Keratinocyte (primary cell): Measurements from ENCODE around the gene SOWAHA. TPM values are rescaled to one million over a fixed set of nuclear protein-coding genes. Genes with fewer than 3 reads are reported as not detected.

ENCODE experiments used
- DNase-seq: peaks from one replicate; pipeline ENCODE4 v3.0.0-alpha.2; 2011; ENCODE audit warnings: low read depth, missing footprints, low spot score
- FAIRE-seq: peaks from 2 replicates; lab custom pipeline; 2011; peaks lifted over from hg19 to GRCh38; lab: Jason Lieb, UNC
- H2AFZ ChIP-seq: 2 replicates; pipeline ENCODE4 v1.6.0; 2012; ENCODE audit warnings: low read length, control low read depth, inconsistent platforms; ENCODE audit not compliant: control insufficient read depth
- H3K27ac ChIP-seq: 2 replicates; pipeline ENCODE4 v1.5.1; 2011; ENCODE audit warnings: low read length; ENCODE audit not compliant: control insufficient read depth, insufficient read depth
- H3K27me3 ChIP-seq: 3 replicates; pipeline ENCODE4 v1.6.0; 2011; ENCODE audit warnings: low read length; ENCODE audit not compliant: control insufficient read depth, insufficient read depth; ENCODE audit errors: extremely low read depth
- H3K36me3 ChIP-seq, 2 experiments: 2 replicates in 1 of 2; 3 replicates in 1 of 2; pipeline ENCODE4 v1.5.1; 2011; ENCODE audit warnings: low read length in 2 of 2, mild to moderate bottlenecking in 1 of 2; ENCODE audit not compliant: control insufficient read depth in 2 of 2, insufficient read depth in 2 of 2; ENCODE audit errors: extremely low read depth in 1 of 2
- H3K4me1 ChIP-seq: 3 replicates; pipeline ENCODE4 v1.5.1; 2011; ENCODE audit warnings: low read length; ENCODE audit not compliant: control insufficient read depth, insufficient read depth; ENCODE audit errors: extremely low read depth
- H3K4me2 ChIP-seq: 3 replicates; pipeline ENCODE4 v1.6.0; 2011; ENCODE audit warnings: low read depth, low read length; ENCODE audit not compliant: control insufficient read depth, insufficient read depth; ENCODE audit errors: extremely low read depth
- H3K4me3 ChIP-seq, 3 experiments: fragments of 200-600 bp in 1 of 3; sonication (generic) in 1 of 3; 2 replicates in 2 of 3; 3 replicates in 1 of 3; pipeline ENCODE4 v1.5.1; 2011 to 2016; ENCODE audit warnings: low read length in 3 of 3, mild to moderate bottlenecking in 3 of 3, control low read depth in 2 of 3, inconsistent platforms in 1 of 3, low read depth in 1 of 3, mixed read lengths in 1 of 3, mixed run types in 1 of 3, moderate library complexity in 1 of 3; ENCODE audit not compliant: control insufficient read depth in 2 of 3, insufficient read depth in 2 of 3; ENCODE audit errors: extremely low read depth in 1 of 3
- H3K79me2 ChIP-seq: 2 replicates; pipeline ENCODE4 v1.6.0; 2012; ENCODE audit warnings: low read length; ENCODE audit not compliant: control insufficient read depth, insufficient read depth
- H3K9ac ChIP-seq: 3 replicates; pipeline ENCODE4 v1.6.0; 2011; ENCODE audit warnings: low read length; ENCODE audit not compliant: control insufficient read depth, insufficient read depth; ENCODE audit errors: extremely low read depth
- H3K9me1 ChIP-seq: 3 replicates; pipeline ENCODE4 v1.6.0; 2011; ENCODE audit warnings: low read length; ENCODE audit not compliant: control insufficient read depth, insufficient read depth; ENCODE audit errors: extremely low read depth
- H3K9me3 ChIP-seq: 2 replicates; pipeline ENCODE4 v1.5.1; 2012; ENCODE audit warnings: low read depth, low read length; ENCODE audit not compliant: control insufficient read depth
- H4K20me1 ChIP-seq: 3 replicates; pipeline ENCODE4 v1.6.0; 2011; ENCODE audit warnings: low read length; ENCODE audit not compliant: control insufficient read depth, insufficient read depth; ENCODE audit errors: extremely low read depth
- EZH2 ChIP-seq: IDR thresholded peaks from one replicate; pipeline ENCODE4 v1.6.1; 2012; ENCODE audit warnings: inconsistent platforms, mild to moderate bottlenecking, low read length, moderate library complexity
- dilution Hi-C: fragments of 300-500 bp; cut with MboI; formaldehyde crosslinking; loops from one replicate; pipeline ENCODE4 v1.7.0; 2020; ENCODE audit warnings: low sequenced_read_pairs; ENCODE audit not compliant: extremely low pct_ligation_motif_present
- polyA plus RNA-seq, 5 experiments: library from polyadenylated mRNA; depleted of rRNA in 3 of 5; stranded (reverse) in 3 of 5; stranded (forward) in 1 of 5; unstranded in 1 of 5; fragments of >200 nt; gene quantifications; 1 replicate in 1 of 5; 2 replicates in 3 of 5; 3 replicates in 1 of 5; pipeline versions ENCODE4 v1.2.1 to v1.2.3, GENCODE V29; 2011 to 2012; ENCODE audit warnings: missing spikeins in 2 of 5, low read depth in 1 of 5, low replicate concordance in 1 of 5
- TF ChIP-seq, protein P1 (sequence below), 3 experiments: IDR thresholded peaks in 1 of 3; conservative IDR thresholded peaks in 1 of 3; optimal IDR thresholded peaks in 1 of 3; 2 replicates in 2 of 3; 3 replicates in 1 of 3; pipeline versions ENCODE3 to v1.5.1; 2011; ENCODE audit warnings: low read length in 3 of 3, mild to moderate bottlenecking in 3 of 3, moderate library complexity in 2 of 3, control low read depth in 1 of 3, inconsistent platforms in 1 of 3; ENCODE audit not compliant: insufficient read depth in 2 of 3; ENCODE audit errors: extremely low read depth in 1 of 3

SOWAHA gene
- polyA plus RNA-seq, 1 donor (not counting 4 experiments of a cell fraction or from before 2014, with no cell fraction given) = not detected

DNA sequence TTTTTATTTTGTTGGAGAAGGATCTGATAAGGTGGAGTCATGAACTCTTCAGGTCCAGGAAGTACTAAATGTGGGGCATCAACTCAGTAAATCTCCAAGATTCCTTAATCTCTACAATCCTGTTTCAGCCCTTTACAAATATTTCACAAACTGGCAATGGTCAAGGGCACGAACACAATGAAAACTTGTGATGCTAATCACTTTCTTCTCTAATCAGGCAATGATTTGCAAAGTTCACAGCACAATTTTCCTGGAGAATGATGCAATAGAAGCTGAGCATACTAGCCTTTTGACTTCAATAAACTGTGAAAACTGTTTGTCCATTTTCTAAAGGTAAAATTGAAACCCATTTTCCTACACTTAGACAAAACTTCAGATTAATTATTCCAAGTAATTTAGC lies 36.2 kb downstream of the SOWAHA start:
- no peaks in the 10 kb centered on the region for H3K4me1 ChIP-seq
- H4K20me1 ChIP-seq = no peaks in the 10 kb centered on the region
- no peaks in the 10 kb centered on the region for H3K9me3 ChIP-seq
- H2AFZ ChIP-seq = no peak overlapping the region
- H3K4me2 ChIP-seq = no peak overlapping the region
- no peaks in the 10 kb centered on the region for H3K27me3 ChIP-seq
- no peaks in the 10 kb centered on the region for H3K79me2 ChIP-seq
- dilution Hi-C loops = no loop called here
- no peak overlapping the region for H3K27ac ChIP-seq
- H3K9me1 ChIP-seq = no peaks in the 10 kb centered on the region
- TF ChIP-seq, protein P1, sequence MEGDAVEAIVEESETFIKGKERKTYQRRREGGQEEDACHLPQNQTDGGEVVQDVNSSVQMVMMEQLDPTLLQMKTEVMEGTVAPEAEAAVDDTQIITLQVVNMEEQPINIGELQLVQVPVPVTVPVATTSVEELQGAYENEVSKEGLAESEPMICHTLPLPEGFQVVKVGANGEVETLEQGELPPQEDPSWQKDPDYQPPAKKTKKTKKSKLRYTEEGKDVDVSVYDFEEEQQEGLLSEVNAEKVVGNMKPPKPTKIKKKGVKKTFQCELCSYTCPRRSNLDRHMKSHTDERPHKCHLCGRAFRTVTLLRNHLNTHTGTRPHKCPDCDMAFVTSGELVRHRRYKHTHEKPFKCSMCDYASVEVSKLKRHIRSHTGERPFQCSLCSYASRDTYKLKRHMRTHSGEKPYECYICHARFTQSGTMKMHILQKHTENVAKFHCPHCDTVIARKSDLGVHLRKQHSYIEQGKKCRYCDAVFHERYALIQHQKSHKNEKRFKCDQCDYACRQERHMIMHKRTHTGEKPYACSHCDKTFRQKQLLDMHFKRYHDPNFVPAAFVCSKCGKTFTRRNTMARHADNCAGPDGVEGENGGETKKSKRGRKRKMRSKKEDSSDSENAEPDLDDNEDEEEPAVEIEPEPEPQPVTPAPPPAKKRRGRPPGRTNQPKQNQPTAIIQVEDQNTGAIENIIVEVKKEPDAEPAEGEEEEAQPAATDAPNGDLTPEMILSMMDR (optimal IDR thresholded peaks at IDR 0.05 in 1 of 3, IDR thresholded peaks at IDR 0.05 in 1 of 3, conservative IDR thresholded peaks at IDR 0.05 in 1 of 3; ENCODE audit: extremely low read depth in 1 of 3, insufficient read depth in 2 of 3, low read length in 3 of 3) = no peak
- TF ChIP-seq EZH2 = no peak
- no peak for DNase-seq
- H3K36me3 ChIP-seq = no peaks in the 10 kb centered on the region
- H3K9ac ChIP-seq = no peak overlapping the region
- H3K4me3 ChIP-seq = no peak overlapping the region
- FAIRE-seq = no peak

DNA sequence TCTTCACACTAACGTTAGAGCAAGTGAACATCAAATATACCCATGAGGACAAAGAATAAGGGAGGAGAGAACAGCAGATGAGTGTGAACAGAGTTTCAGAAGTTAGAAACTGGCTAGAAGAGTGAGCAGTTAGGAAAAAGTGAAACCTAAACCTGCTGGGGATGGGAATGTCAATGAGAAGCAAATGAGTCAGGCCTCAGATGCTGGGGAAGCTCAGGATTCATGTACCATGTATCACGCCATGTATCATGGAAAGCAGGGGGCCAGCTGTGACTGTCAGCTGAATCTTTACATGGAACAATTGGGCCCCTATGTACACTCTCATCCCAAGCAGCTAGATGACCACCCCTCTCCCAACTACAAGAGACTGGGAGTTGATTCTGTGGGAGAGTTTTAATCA lies 37.0 kb downstream of the SOWAHA start:
- H3K79me2 ChIP-seq = no peaks in the 10 kb centered on the region
- no peaks in the 10 kb centered on the region for H4K20me1 ChIP-seq
- H3K36me3 ChIP-seq = no peaks in the 10 kb centered on the region
- TF ChIP-seq, protein P1 (optimal IDR thresholded peaks at IDR 0.05 in 1 of 3, IDR thresholded peaks at IDR 0.05 in 1 of 3, conservative IDR thresholded peaks at IDR 0.05 in 1 of 3; ENCODE audit: extremely low read depth in 1 of 3, insufficient read depth in 2 of 3, low read length in 3 of 3) = no peak
- TF ChIP-seq EZH2 = no peak
- dilution Hi-C loops = no loop called here
- no peak overlapping the region for H3K4me2 ChIP-seq
- DNase-seq (no peak), FAIRE-seq (no peak)
- H3K9me1 ChIP-seq = no peaks in the 10 kb centered on the region
- H3K4me1 ChIP-seq = no peaks in the 10 kb centered on the region
- no peak overlapping the region for H3K4me3 ChIP-seq
- H3K27me3 ChIP-seq = no peaks in the 10 kb centered on the region
- H3K27ac ChIP-seq = no peak overlapping the region
- H3K9ac ChIP-seq = no peak overlapping the region
- no peak overlapping the region for H2AFZ ChIP-seq
- H3K9me3 ChIP-seq = no peaks in the 10 kb centered on the region
